PC-3 (cell line): ENCODE data around the gene C2orf74.
"Not testable (repeated sequence)": the region's sequence is repeated elsewhere in the genome, so short reads cannot be mapped to it uniquely, and the experiment has no call there.

Experiments
- EZH2 ChIP-seq: fragments of 300-600 bp; sonication (generic); IDR thresholded peaks from one replicate; pipeline ENCODE4 v1.6.1; 2017; ENCODE audit warnings: antibody characterized with exemption, mild to moderate bottlenecking, low read length; ENCODE audit not compliant: unreplicated experiment
- TF ChIP-seq, protein P1 (sequence below): fragments of 300-600 bp; sonication (generic); conservative IDR thresholded peaks from 2 replicates; pipeline ENCODE4 v1.5.1; 2017; ENCODE audit warnings: antibody characterized with exemption, low read depth, mild to moderate bottlenecking, low read length

DNA sequence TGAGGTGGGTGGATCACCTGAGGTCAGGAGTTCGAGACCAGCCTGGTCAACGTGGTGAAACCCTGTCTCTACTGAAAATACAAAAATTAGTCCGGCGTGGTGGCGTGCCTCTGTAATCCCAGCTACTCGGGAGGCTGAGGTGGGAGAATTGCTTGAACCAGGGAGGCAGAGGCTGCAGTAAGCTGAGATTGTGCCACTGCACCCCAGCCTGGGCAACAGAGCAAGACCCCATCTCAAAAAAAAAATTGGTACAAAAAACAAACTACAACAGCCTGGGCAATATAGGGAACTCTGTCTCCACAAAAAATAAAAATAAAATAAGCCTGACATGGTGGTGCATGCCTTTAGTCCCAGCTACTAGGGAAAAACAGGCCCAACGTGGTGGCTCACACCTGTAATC, 3.1 kb downstream of the C2orf74 start:
- TF ChIP-seq, protein P1, sequence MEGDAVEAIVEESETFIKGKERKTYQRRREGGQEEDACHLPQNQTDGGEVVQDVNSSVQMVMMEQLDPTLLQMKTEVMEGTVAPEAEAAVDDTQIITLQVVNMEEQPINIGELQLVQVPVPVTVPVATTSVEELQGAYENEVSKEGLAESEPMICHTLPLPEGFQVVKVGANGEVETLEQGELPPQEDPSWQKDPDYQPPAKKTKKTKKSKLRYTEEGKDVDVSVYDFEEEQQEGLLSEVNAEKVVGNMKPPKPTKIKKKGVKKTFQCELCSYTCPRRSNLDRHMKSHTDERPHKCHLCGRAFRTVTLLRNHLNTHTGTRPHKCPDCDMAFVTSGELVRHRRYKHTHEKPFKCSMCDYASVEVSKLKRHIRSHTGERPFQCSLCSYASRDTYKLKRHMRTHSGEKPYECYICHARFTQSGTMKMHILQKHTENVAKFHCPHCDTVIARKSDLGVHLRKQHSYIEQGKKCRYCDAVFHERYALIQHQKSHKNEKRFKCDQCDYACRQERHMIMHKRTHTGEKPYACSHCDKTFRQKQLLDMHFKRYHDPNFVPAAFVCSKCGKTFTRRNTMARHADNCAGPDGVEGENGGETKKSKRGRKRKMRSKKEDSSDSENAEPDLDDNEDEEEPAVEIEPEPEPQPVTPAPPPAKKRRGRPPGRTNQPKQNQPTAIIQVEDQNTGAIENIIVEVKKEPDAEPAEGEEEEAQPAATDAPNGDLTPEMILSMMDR: not testable (repeated sequence)
- not testable (repeated sequence) for TF ChIP-seq EZH2
